CD8-positive, alpha-beta memory T cell (primary cell): ENCODE data around the gene PRPF6. TPM values are rescaled to one million over a fixed set of nuclear protein-coding genes. Genes with fewer than 3 reads are reported as not detected.

ENCODE experiments used
- CTCF ChIA-PET: fragments of 350-600 bp; sonication (Branson Sonifier 250); formaldehyde crosslinking; loops from one replicate; lab custom pipeline; 2021; ENCODE audit warnings: antibody characterized with exemption; lab: Charles Lee
- POLR2A ChIA-PET: fragments of 350-600 bp; sonication (Branson Sonifier 250); formaldehyde crosslinking; loops from one replicate; lab custom pipeline; 2021; ENCODE audit warnings: antibody characterized with exemption; lab: Charles Lee
- DNase-seq, 5 donors: peaks; one replicate each; pipeline versions ENCODE4 v3.0.0 to v3.0.0-alpha.2; 2020 to 2022; ENCODE audit warnings: mixed read lengths in 1 of 5
- H3K27ac ChIP-seq: one replicate; pipeline ENCODE4 v1.7.0; 2013; ENCODE audit warnings: low read depth, mild to moderate bottlenecking, low read length, moderate library complexity
- H3K27me3 ChIP-seq: 2 replicates; pipeline ENCODE4 v1.7.0; 2013; ENCODE audit warnings: low read length, mild to moderate bottlenecking; ENCODE audit not compliant: insufficient read depth, poor library complexity, severe bottlenecking
- H3K36me3 ChIP-seq: 2 replicates; pipeline ENCODE4 v1.7.0; 2013; ENCODE audit warnings: mild to moderate bottlenecking, low read length, moderate library complexity; ENCODE audit not compliant: insufficient read depth
- H3K4me1 ChIP-seq: 2 replicates; pipeline ENCODE4 v1.7.0; 2013; ENCODE audit warnings: mild to moderate bottlenecking, low read length, moderate library complexity; ENCODE audit not compliant: insufficient read depth
- H3K4me3 ChIP-seq: 2 replicates; pipeline ENCODE4 v1.7.0; 2013; ENCODE audit warnings: mild to moderate bottlenecking, low read length
- H3K9me3 ChIP-seq: 2 replicates; pipeline ENCODE4 v1.7.0; 2013; ENCODE audit warnings: mild to moderate bottlenecking, low read length
- H3K27ac Mint-ChIP-seq, 8 donors: one replicate each; pipeline ENCODE4 v1.8.0; 2020 to 2021; ENCODE audit warnings: mixed read lengths in 8 of 8, mild to moderate bottlenecking in 6 of 8, inconsistent platforms in 3 of 8, moderate library complexity in 3 of 8
- H3K27me3 Mint-ChIP-seq, 2 donors: one replicate each; pipeline ENCODE4 v1.8.0; 2020 to 2021; ENCODE audit warnings: mixed read lengths in 2 of 2, mild to moderate bottlenecking in 1 of 2, moderate library complexity in 1 of 2
- H3K36me3 Mint-ChIP-seq, 3 donors: one replicate each; pipeline ENCODE4 v1.8.0; 2020 to 2021; ENCODE audit warnings: mixed read lengths in 3 of 3, inconsistent platforms in 1 of 3, mild to moderate bottlenecking in 1 of 3
- H3K4me1 Mint-ChIP-seq, 3 donors: one replicate each; pipeline ENCODE4 v1.8.0; 2020 to 2021; ENCODE audit warnings: mixed read lengths in 3 of 3, inconsistent platforms in 1 of 3, mild to moderate bottlenecking in 1 of 3
- H3K4me3 Mint-ChIP-seq, 7 donors: one replicate each; pipeline ENCODE4 v1.8.0; 2020 to 2021; ENCODE audit warnings: mixed read lengths in 7 of 7, mild to moderate bottlenecking in 6 of 7, moderate library complexity in 4 of 7, inconsistent platforms in 2 of 7
- H3K9me3 Mint-ChIP-seq, 5 donors: one replicate each; pipeline ENCODE4 v1.8.0; 2020 to 2022; ENCODE audit warnings: mixed read lengths in 5 of 5, mild to moderate bottlenecking in 3 of 5, moderate library complexity in 2 of 5, inconsistent platforms in 1 of 5
- polyA plus RNA-seq: library from polyadenylated mRNA; unstranded; fragments of 300-500 nt; fragmentation: Illumina TruSeq; gene quantifications from one replicate; pipeline ENCODE4 v1.2.3, GENCODE V29; 2021
- total RNA-seq, 2 experiments: library from RNA; stranded (reverse); gene quantifications; one replicate each; pipeline ENCODE4 v1.2.3, GENCODE V29; 2021

The PRPF6 gene
- total and polyA plus RNA-seq, 3 experiments from 2014 or later: 76.2 to 97.1 (median 78.3) TPM

GRCh38 chr20:63943808-63944077, 37.2 kb upstream of the PRPF6 start:
- H3K4me1 Mint-ChIP-seq: peaks cover 34 to 42% (median 38%) of the 10 kb centered on the region in 3 donors
- Histone ChIP-seq H3K36me3 (peaks cover 17% of the 10 kb centered on the region), H3K27me3 (no peaks in the 10 kb centered on the region), H3K27ac (no peak overlapping the region), H3K4me3 (no peak overlapping the region), H3K4me1 (peaks cover 43% of the 10 kb centered on the region), H3K9me3 (no peaks in the 10 kb centered on the region)
- H3K36me3 Mint-ChIP-seq: peaks cover 0 to 48% (median 0%) of the 10 kb centered on the region in 3 donors
- CTCF ChIA-PET: no interaction called here
- no peak overlapping the region for H3K4me3 Mint-ChIP-seq
- no peaks in the 10 kb centered on the region for H3K9me3 Mint-ChIP-seq
- POLR2A ChIA-PET: no interaction called here
- H3K27me3 Mint-ChIP-seq: no peaks in the 10 kb centered on the region
- no peak overlapping the region for H3K27ac Mint-ChIP-seq
- DNase-seq: no peak

GRCh38 chr20:63944078-63944941, 36.6 kb upstream of the PRPF6 start:
- peaks cover 17% of the 10 kb centered on the region for H3K36me3 ChIP-seq
- CTCF ChIA-PET: no interaction called here

GRCh38 chr20:63945031-63945658, 35.8 kb upstream of the PRPF6 start:
- no peak for DNase-seq
- Mint-ChIP-seq H3K4me1 (peaks cover 46 to 55% (median 49%) of the 10 kb centered on the region in 3 donors), H3K27me3 (no peaks in the 10 kb centered on the region), H3K36me3 (peaks cover 0 to 46% (median 0%) of the 10 kb centered on the region in 3 donors), H3K27ac (peak overlapping the region in 3 of 8 donors; percentile 38 to 75 (median 54)), H3K9me3 (no peaks in the 10 kb centered on the region), H3K4me3 (peak overlapping the region in 1 of 7 donors; percentile 65)
- H3K27ac ChIP-seq: no peak overlapping the region
- H3K36me3 ChIP-seq: peaks cover 14% of the 10 kb centered on the region
- no peaks in the 10 kb centered on the region for H3K9me3 ChIP-seq
- H3K4me3 ChIP-seq: no peak overlapping the region
- CTCF ChIA-PET: no interaction called here
- H3K27me3 ChIP-seq: no peaks in the 10 kb centered on the region
- POLR2A ChIA-PET: no interaction called here
- H3K4me1 ChIP-seq: peaks cover 56% of the 10 kb centered on the region

More at GRCh38 chr20:63944078-63944941, 36.6 kb upstream of the PRPF6 start:
- Mint-ChIP-seq H3K9me3 (no peaks in the 10 kb centered on the region), H3K4me3 (no peak overlapping the region), H3K4me1 (peaks cover 40 to 48% (median 44%) of the 10 kb centered on the region in 3 donors), H3K27me3 (no peaks in the 10 kb centered on the region), H3K36me3 (peaks cover 0 to 48% (median 0%) of the 10 kb centered on the region in 3 donors), H3K27ac (peak overlapping the region in 1 of 8 donors; percentile 75)
- peaks cover 48% of the 10 kb centered on the region for H3K4me1 ChIP-seq
- no peaks in the 10 kb centered on the region for H3K27me3 ChIP-seq
- no peak overlapping the region for H3K27ac ChIP-seq
- no peak for DNase-seq
- no peak overlapping the region for H3K4me3 ChIP-seq
- POLR2A ChIA-PET: no interaction called here
- no peaks in the 10 kb centered on the region for H3K9me3 ChIP-seq

GRCh38 chr20:63945921-63946920, 34.7 kb upstream of the PRPF6 start:
- no peak overlapping the region for H3K4me3 ChIP-seq
- Mint-ChIP-seq H3K27me3 (no peaks in the 10 kb centered on the region), H3K4me3 (peak overlapping the region in 2 of 7 donors; percentile 12 to 82), H3K9me3 (no peaks in the 10 kb centered on the region), H3K36me3 (peaks cover 0 to 36% (median 0%) of the 10 kb centered on the region in 3 donors), H3K27ac (peak overlapping the region in 2 of 8 donors; percentile 26 to 96), H3K4me1 (peaks cover 46 to 55% (median 47%) of the 10 kb centered on the region in 3 donors)
- no peaks in the 10 kb centered on the region for H3K9me3 ChIP-seq
- ChIA-PET CTCF (no interaction called here), POLR2A (no interaction called here)
- H3K36me3 ChIP-seq: peaks cover 5% of the 10 kb centered on the region
- peaks cover 49% of the 10 kb centered on the region for H3K4me1 ChIP-seq
- no peaks in the 10 kb centered on the region for H3K27me3 ChIP-seq
- H3K27ac ChIP-seq: no peak overlapping the region
- no peak for DNase-seq

GRCh38 chr20:63946986-63947637, 33.8 kb upstream of the PRPF6 start:
- H3K36me3 ChIP-seq: peaks cover 5% of the 10 kb centered on the region
- no peak for DNase-seq
- no peak overlapping the region for H3K4me3 ChIP-seq
- no peaks in the 10 kb centered on the region for H3K9me3 ChIP-seq
- H3K27ac Mint-ChIP-seq: peak overlapping the region in 7 of 8 donors; percentile 33 to 96 (median 85)
- no peak overlapping the region for H3K27ac ChIP-seq
- H3K36me3 Mint-ChIP-seq: peaks cover 0 to 32% (median 0%) of the 10 kb centered on the region in 3 donors
- no peaks in the 10 kb centered on the region for H3K27me3 Mint-ChIP-seq
- CTCF ChIA-PET: no interaction called here
- POLR2A ChIA-PET: no interaction called here
- H3K9me3 Mint-ChIP-seq: no peaks in the 10 kb centered on the region
- H3K4me1 Mint-ChIP-seq: peaks cover 40 to 51% (median 41%) of the 10 kb centered on the region in 3 donors
- H3K4me1 ChIP-seq: peaks cover 41% of the 10 kb centered on the region
- no peaks in the 10 kb centered on the region for H3K27me3 ChIP-seq
- H3K4me3 Mint-ChIP-seq: peak overlapping the region; percentile 24 to 88 (median 56)

GRCh38 chr20:63947638-63948456, 33.1 kb upstream of the PRPF6 start:
- H3K9me3 Mint-ChIP-seq: no peaks in the 10 kb centered on the region
- peaks cover 0 to 32% (median 0%) of the 10 kb centered on the region in 3 donors for H3K36me3 Mint-ChIP-seq
- peak overlapping the region; percentile 74 to 96 (median 91) for H3K27ac Mint-ChIP-seq
- H3K4me1 Mint-ChIP-seq: peaks cover 36 to 51% (median 38%) of the 10 kb centered on the region in 3 donors
- peaks cover 33% of the 10 kb centered on the region for H3K4me1 ChIP-seq
- H3K36me3 ChIP-seq: peaks cover 1% of the 10 kb centered on the region
- DNase-seq: peak in 2 of 5 donors; percentile 56 to 57
- H3K9me3 ChIP-seq: no peaks in the 10 kb centered on the region
- H3K4me3 ChIP-seq: peak overlapping the region; percentile 61
- H3K4me3 Mint-ChIP-seq: peak overlapping the region; percentile 29 to 90 (median 80)
- H3K27me3 ChIP-seq: no peaks in the 10 kb centered on the region
- H3K27me3 Mint-ChIP-seq: no peaks in the 10 kb centered on the region
- CTCF ChIA-PET: interaction anchor here (0.7 kb wide), 1 partner anchor 11 kb away, joined by 3 read pairs; no protein-coding TSS in a partner anchor
- POLR2A ChIA-PET: no interaction called here
- no peak overlapping the region for H3K27ac ChIP-seq
